ENCODE measurements around the gene DLG4. TPM values are rescaled to one million over a fixed set of nuclear protein-coding genes. Genes with fewer than 3 reads are reported as not detected.
A peak's percentile ranks its signal among the peaks of the same experiment; 100 is the strongest.
"Not testable (repeated sequence)": the region's sequence is repeated elsewhere in the genome, so short reads cannot be mapped to it uniquely, and the experiment has no call there.

DLG4 gene
- total RNA-seq, 3 donors from 2014 or later, result 4.1 to 34.5 (median 6.6) TPM

DNA sequence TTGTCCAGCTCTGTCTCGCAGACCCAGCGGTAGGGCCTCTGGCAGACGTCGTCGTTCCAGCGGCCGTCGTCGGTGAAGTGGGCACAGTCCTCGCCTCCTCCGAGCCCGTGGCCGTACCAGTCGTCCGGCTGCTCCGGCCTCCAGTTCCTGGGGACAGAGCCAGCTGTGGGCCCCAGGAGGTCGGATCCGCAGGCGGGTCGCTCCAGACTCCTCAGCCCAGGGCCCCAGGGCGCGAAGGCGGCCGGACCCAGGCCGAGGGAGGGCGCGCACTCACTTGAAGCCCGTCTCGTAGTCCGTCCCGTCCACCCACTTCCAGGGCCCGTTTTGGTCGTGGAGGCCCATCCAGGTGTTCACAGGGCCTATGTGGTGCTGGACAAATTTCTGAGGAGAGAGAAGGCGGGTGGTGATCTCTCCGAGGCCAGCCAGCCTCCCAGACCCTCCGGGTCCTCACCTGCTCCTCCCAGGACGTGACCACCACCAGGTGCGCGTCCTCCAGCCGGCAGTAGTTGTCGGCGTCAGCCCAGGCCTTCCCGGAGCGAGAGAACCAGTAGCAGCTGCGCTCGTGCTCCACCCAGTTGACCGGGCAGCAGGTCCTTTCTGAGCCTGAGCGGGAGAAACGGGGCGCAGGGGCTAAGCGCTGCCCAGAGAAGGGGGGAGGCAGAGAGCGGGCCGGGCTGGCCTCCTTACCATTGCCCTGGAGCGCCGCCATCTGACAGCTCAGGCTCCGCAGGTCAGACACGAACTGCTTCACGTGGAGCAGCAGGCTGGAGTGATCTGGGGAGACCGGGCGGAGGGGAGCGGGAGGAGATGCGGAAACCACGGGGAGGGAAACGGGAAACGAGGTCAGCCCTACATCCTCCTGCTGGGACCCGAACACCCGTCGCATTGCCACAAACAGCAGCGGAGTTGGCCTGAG, 45.7 kb downstream of the DLG4 start:
- ATAC-seq, result peak; percentile 64
- Histone ChIP-seq H3K9me3 (peaks cover 2% of the 10 kb centered on the region), H3K36me3 (ENCODE audit: low read depth) (no peaks in the 10 kb centered on the region), H3K4me3 (no peak overlapping the region), H3K4me1 (ENCODE audit: low read depth) (peaks cover 10% of the 10 kb centered on the region)
- DNase-seq, result peak; percentile 66 to 73 (median 72)
- TF ChIP-seq, protein P1, sequence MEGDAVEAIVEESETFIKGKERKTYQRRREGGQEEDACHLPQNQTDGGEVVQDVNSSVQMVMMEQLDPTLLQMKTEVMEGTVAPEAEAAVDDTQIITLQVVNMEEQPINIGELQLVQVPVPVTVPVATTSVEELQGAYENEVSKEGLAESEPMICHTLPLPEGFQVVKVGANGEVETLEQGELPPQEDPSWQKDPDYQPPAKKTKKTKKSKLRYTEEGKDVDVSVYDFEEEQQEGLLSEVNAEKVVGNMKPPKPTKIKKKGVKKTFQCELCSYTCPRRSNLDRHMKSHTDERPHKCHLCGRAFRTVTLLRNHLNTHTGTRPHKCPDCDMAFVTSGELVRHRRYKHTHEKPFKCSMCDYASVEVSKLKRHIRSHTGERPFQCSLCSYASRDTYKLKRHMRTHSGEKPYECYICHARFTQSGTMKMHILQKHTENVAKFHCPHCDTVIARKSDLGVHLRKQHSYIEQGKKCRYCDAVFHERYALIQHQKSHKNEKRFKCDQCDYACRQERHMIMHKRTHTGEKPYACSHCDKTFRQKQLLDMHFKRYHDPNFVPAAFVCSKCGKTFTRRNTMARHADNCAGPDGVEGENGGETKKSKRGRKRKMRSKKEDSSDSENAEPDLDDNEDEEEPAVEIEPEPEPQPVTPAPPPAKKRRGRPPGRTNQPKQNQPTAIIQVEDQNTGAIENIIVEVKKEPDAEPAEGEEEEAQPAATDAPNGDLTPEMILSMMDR (IDR thresholded peaks at IDR 0.05), result no peak
- intact Hi-C loops (cut with DNase I, micrococcal nuclease), result no loop called here

DNA sequence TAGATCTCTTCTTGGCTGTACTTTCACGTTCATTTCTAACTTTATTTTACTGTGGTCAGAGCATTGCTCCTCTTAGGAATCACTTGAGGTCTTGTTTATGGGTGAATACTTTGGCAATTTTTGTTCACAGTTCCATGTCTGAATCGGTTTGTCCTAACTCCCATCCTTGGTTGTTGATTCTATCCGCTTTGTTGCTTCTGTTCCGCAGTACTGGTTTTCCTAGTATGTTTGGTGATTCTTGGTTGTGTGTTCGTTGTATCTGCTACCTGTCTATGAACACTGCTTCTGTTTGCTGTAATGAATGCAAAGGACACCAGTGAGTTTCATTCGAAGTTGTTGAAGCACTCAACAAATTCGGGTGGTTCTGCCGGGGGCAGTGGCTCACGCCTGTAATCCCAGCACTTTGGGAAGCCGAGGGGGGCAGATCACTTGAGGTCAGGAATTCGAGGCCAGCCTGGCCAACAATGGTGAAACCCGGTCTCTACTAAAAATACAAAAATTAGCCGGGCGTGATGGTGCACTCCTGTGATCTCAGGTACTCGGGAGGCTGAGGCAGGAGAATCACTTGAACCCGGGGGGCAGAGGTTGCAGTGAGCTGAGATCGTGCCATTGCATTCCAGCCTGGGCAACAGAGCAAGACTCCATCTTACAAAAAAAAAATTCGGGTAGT, 47.0 kb downstream of the DLG4 start:
- intact Hi-C loops (cut with DNase I, micrococcal nuclease); H3K4me3 ChIP-seq; DNase-seq: not testable (repeated sequence)

DNA sequence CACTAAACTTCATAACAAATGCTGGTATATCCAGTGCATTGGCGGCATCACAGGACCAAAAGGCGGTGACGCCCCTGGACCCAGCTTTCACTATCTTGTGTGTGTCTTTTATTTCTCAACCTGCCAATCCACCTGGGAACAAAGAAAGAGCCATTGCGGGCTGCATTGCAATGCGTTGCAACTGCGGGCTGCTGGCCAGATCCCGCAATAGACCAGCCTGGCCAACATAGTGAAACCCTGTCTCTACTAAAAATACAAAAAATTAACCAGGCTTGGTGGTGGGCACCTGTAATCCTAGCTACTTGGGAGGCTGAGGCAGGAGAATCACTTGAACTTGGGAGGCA, 50.1 kb downstream of the DLG4 start:
- H3K4me1 ChIP-seq (ENCODE audit: low read depth); DNase-seq; ATAC-seq; H3K9me3 ChIP-seq; H3K36me3 ChIP-seq (ENCODE audit: low read depth); intact Hi-C loops (cut with DNase I, micrococcal nuclease); H3K4me3 ChIP-seq: not testable (repeated sequence)

More for the DNA sequence above, 47.0 kb downstream of the DLG4 start:
- not testable (repeated sequence) for H3K36me3 ChIP-seq (ENCODE audit: low read depth); H3K4me1 ChIP-seq (ENCODE audit: low read depth); ATAC-seq; H3K9me3 ChIP-seq

DNA sequence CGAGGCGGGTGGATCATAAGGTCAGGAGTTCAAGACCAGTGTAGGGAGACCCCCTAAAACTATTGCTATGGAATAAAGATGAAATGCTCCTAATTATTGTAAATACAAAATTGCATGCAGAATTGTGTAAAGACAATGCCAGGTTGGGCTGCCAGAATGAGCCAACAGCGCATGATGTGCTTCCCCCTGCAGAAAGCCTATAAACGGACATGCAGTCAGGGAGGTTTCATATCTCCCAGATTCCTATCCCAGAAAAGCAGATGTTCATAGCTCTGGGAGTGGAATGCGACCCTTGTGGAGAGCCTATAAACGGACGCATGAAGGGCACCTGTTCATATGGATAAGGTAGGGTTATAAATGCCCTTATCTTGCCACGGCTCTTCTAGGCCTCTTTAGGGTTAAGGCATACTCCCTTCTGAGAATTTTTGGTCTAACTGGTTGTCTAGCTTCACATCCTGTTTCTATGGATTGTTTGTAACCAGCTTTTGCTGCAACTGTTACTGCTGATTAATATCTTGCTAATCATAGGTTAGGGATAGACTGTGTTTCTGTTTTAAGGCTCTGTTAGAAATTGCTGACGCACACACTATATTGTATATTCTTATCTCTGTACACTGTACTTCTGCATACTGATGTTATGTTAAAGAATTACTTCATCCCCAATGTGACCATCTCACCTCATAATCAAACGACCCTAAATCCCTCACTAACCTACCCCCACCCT, 50.6 kb downstream of the DLG4 start:
- H3K36me3 ChIP-seq (ENCODE audit: low read depth); H3K4me3 ChIP-seq; intact Hi-C loops (cut with DNase I, micrococcal nuclease); H3K4me1 ChIP-seq (ENCODE audit: low read depth); DNase-seq; ATAC-seq; H3K9me3 ChIP-seq: not testable (repeated sequence)

DNA sequence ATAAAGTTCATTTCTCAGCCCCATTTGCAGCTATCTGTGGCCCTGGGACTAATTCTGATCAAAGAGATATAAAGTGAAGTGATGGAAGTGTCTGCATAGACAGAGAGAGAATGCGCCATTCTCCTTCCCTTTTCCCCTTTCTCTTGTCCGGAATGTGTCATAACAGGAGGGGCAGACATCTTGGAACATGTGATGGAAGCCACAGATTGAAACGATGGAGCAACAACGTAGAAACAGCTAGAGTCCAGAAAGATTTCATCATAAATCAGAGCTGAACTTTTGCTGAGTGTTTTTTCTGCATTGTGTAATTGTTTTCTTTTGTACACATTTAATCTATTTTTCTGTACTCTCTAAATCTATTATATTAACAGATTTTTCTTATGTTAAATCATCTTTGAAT, 51.8 kb downstream of the DLG4 start:
- H3K4me1 ChIP-seq (ENCODE audit: low read depth), result no peaks in the 10 kb centered on the region
- DNase-seq (no peak), ATAC-seq (no peak)
- intact Hi-C loops (cut with DNase I, micrococcal nuclease), result no loop called here
- TF ChIP-seq, protein P1 (IDR thresholded peaks at IDR 0.05), result no peak
- H3K4me3 ChIP-seq, result no peak overlapping the region
- no peaks in the 10 kb centered on the region for H3K36me3 ChIP-seq (ENCODE audit: low read depth)
- H3K9me3 ChIP-seq, result peaks cover 5% of the 10 kb centered on the region

DNA sequence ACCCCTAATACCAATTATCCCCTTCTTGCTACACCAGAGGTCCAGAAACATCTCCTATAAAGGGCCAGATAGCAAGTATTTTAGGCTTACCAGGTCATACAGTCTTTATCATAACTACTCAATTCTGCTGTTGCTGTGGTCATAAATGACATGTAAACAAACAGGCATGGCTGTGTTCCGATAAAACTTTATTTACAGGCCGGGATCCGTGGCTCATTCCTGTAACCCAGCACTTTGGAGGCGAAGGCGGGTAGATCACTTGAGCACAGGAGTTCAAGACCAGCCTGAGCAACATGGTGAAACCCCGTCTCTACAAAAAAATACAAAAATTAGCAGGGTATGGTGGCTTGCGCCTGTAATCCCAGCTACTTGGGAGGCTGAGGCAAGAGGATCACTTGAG, 52.8 kb downstream of the DLG4 start:
- intact Hi-C loops (cut with DNase I, micrococcal nuclease), result no loop called here
- Histone ChIP-seq H3K4me3 (no peak overlapping the region), H3K4me1 (ENCODE audit: low read depth) (no peaks in the 10 kb centered on the region), H3K36me3 (ENCODE audit: low read depth) (no peaks in the 10 kb centered on the region), H3K9me3 (peaks cover 5% of the 10 kb centered on the region)
- TF ChIP-seq, protein P1 (IDR thresholded peaks at IDR 0.05), result no peak
- DNase-seq, result no peak
- no peak for ATAC-seq

DNA sequence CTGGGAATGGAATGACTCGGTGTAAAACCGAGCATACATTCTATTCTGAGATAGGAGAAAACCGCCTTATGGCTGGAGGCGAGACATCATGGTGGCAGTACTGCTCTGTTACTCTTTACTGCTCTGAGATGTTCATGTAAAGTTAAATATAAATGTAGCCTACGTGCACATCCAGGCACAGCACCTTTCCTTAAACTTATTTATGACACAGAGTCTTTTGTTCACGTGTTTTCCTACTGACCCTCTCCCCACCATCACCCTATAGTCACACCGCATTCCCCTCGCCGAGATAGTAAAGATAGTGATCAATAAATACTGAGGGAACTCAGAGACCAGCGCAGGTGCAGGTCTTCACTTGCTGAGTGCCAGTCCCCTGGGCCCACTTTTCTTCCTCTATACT, 60.1 kb downstream of the DLG4 start:
- ATAC-seq; H3K9me3 ChIP-seq; intact Hi-C loops (cut with DNase I, micrococcal nuclease); DNase-seq; H3K4me1 ChIP-seq (ENCODE audit: low read depth); H3K36me3 ChIP-seq (ENCODE audit: low read depth); H3K4me3 ChIP-seq: not testable (repeated sequence)

DNA sequence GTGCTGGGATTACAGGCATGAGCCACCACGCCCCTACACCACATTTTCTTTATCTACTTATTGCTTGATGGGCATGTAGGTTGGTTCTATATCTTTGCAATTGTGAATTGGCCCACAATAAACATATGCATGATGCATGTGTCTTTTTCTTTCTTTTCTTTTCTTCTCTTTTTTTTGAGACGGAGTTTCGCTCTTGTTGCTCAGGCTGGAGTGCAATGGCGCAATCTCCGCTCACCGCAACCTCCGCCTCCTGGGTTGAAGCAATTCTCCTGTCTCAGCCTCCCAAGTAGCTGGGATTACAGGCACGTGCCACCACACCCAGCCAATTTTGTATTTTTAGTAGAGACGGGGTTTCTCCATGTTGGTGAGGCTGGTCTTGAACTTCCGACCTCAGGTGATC, 61.2 kb downstream of the DLG4 start:
- intact Hi-C loops (cut with DNase I, micrococcal nuclease); H3K4me1 ChIP-seq (ENCODE audit: low read depth); H3K36me3 ChIP-seq (ENCODE audit: low read depth); ATAC-seq; DNase-seq; H3K4me3 ChIP-seq; H3K9me3 ChIP-seq: not testable (repeated sequence)

All from mucosa of descending colon (tissue), 3 donors.